Neural progenitor cell (in vitro differentiated cells): Measurements from ENCODE around the gene IGFBP6.

Experiments used
- CTCF ChIP-seq: fragments of 200-600 bp; sonication (generic); IDR thresholded peaks from 2 replicates; pipeline ENCODE4 v1.5.1; 2017; ENCODE audit warnings: antibody characterized with exemption, mild to moderate bottlenecking
- EZH2 ChIP-seq: fragments of 200-600 bp; sonication (generic); IDR thresholded peaks from 2 replicates; pipeline ENCODE4 v1.6.1; 2017; ENCODE audit warnings: antibody characterized with exemption, mild to moderate bottlenecking, moderate library complexity

- TF ChIP-seq EZH2 (no peak), CTCF (no peak)
These were observed 5.7 kb downstream of the IGFBP6 start, which contains the start of gene SOAT2 for GRCh38 chr12:53102883-53103807.
